Stimulated activated CD8-positive, alpha-beta memory T cell treated with anti-CD3 and anti-CD28 coated beads, Interleukin-4, amount 100 ng/mL, for 48 hours (primary cell): ENCODE measurements around the gene MROH9.

Experiments used
- DNase-seq: peaks from one replicate; pipeline ENCODE4 v3.0.0-alpha.2; 2020

MROH9 gene

DNA sequence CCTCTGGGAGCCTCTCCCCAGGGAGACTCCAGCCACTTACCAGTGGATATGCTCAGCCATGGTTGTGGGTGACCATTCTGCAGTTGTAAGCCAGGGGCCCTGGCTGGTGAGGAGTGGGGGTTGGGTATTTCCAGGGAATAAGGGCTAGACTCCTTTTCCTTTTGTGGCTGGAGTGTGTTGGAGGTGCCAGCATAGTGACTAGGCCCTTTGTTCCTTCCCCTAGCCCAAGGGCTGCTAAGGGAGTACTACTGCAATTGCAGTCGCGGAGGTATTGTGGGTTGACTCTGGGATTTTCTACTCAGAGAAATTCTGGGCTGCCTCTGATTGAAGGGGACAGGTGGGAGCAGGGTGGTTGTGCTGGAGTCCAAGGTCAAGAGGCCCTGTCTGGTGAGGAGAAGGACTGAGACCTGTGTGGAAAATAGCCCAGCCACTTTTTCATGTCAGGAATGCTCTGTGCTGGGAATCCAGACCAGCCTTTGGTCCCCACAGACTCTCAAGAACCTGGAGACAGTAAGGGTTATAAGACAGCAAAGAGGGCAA lies 43.1 kb downstream of the MROH9 start:
- no peak for DNase-seq

- DNase-seq = no peak
Observed at GRCh38 chr1:170985406-170985805, 50.1 kb downstream of the MROH9 start.

DNA sequence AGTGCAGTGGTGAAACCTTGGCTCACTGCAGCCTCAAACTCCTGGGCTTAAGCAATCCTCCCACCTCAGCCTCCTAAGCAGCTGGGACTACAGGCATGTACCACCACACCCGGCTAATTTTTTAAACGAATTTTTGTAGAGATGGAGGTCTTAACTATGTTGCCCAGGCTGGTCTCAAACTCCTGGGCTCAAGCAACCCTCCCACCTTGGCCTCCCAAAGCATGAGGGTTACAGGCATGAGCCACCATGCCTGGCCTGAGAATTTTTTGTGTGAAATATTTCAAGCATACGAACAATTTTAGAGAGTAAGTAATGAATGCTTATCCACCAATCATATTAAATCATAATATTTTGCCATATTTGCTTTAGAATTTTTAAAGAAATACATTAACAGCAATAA lies 51.6 kb downstream of the MROH9 start:
- DNase-seq = no peak

DNA sequence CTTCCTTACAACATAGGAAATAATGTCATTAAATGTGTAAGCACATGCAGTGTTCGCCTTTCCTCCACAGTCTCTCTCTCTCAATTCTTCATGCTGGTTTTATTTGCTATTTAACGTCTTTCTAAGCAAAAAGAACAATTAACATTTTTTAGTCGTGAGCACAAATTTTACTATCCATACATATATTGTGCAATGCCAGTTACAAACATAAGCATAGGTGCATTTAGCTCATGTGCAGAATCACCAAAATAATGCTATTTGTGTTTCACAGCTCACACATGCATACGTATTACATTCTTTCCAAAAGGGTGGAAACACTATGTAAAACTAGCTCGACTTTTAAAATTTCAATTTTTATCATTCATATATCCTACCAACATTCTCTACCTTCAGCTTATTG lies 52.1 kb downstream of the MROH9 start:
- no peak for DNase-seq

GRCh38 chr1:170993151-170993550 lies 57.8 kb downstream of the MROH9 start:
- no peak for DNase-seq

- no peak for DNase-seq
Observed at GRCh38 chr1:170993717-170994116, 58.4 kb downstream of the MROH9 start.

DNA sequence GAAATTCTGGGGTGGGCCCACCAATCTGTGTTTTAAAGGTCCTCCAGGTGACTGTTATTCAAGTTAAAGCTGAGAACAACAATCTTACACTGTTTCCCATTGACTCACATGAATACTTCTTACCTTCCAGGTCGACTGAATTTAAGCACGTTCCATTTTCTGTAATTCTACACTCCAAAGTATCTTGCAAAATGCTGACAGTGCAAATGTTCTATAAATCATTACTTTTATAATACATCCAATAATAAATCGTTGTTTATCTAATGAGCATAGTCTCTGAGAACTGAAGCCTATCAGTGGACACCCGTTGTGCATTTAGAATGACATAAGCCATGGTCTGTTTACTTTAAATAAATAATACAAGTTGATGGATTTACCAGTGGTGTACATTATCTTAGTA lies 79.5 kb downstream of the MROH9 start:
- DNase-seq = no peak

GRCh38 chr1:171017426-171017825 lies 82.1 kb downstream of the MROH9 start:
- DNase-seq = no peak

DNA sequence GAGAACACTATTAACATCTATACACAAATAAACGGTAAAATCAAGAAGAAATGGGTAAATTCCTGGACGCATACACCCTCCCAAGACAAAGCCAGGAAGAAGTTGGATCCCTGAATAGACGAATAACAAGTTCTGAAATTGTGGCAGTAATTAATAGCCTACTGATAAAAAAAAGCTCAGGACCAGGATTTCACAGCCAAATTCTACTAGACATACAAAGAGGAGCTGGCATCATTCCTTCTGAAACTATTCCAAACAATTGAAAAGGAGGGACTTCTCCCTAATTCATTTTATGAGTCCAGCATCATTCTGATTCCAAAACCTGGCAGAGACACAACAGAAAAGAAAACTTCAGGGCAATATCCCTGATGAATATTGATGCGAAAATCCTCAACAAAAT lies 84.6 kb downstream of the MROH9 start:
- DNase-seq = no peak

DNA sequence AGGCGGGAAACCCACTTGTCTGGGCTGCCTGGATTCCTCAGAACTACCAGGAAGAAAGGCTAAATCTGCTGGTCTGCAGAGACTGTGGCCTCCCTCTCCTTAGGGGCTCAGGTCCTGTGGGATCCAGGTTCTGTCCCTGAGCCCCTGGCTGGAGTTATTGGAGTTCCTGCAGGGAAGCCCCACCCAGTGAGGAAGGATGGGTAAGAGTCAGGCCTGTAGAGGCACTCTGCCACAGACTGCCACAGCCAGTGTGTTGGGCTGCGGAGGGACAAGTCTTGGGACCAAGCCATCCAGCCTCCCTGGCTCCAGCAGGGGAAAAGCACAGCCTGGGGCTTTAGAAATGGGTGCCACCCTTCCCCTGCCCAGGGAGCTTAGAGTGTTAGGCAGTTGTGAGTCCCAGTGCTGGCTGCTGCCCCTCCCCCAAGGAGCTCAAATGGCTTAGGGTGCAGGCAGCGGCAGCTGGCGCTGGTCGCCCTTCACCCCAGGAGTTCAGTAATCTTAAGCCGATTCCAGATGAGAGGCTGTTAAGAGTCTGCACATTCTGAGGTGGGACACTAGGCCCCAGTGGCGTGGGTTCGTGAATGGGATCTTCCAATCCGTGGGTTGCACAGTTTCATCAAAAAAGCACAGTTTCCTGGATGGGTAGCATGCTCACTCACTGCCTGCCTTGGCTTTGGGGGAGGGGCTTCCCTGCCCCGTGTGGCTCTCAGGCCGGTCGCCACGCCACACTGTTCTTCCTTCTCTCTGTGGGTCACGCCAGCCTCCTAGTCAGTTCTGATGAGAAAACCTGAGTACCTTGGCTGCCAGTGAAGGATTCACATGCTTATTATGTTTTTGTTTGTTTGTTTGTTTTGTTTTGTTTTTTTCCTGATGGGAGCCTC lies 97.7 kb downstream of the MROH9 start:
- DNase-seq = no peak

- no peak for DNase-seq
Observed at GRCh38 chr1:171037626-171038025, 102.3 kb downstream of the MROH9 start.

DNA sequence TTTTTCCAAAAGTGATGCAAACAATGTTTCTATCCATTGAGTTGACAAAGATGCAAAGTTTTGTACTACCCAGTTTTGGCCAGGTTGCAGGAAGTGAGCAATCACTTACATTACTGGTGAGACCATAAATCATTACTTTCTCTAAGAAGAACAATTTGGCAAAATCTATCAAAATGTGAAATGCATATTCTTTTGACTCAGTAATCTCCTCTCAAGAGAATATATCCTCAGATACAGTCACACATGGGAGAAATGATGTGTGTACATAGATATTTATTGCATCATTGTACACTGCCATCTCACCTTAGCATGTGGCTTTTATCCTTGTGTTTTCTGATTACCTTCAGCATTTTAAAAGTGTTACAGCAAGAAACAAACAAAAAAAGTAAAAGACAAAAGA lies 103.0 kb downstream of the MROH9 start:
- no peak for DNase-seq

DNA sequence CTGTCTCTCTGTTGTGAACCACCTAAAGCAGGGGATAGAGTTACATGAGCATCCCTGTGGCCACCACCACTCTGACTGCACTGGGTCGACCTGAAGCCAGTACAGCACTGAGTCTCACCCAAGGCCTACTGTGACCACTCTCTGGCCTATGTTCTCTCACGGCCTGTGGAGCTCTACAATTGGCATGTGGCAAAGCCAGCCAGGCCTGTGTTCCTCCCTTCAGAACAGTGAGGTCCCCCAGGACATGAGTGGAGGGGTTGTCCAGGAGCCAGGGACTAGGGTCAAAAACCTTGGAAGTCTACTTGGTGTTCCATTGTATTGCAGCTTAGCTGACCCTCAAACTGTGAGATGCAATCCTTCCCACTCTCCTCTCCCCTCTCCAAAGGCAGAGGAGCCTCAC lies 112.7 kb downstream of the MROH9 start:
- DNase-seq = no peak

DNA sequence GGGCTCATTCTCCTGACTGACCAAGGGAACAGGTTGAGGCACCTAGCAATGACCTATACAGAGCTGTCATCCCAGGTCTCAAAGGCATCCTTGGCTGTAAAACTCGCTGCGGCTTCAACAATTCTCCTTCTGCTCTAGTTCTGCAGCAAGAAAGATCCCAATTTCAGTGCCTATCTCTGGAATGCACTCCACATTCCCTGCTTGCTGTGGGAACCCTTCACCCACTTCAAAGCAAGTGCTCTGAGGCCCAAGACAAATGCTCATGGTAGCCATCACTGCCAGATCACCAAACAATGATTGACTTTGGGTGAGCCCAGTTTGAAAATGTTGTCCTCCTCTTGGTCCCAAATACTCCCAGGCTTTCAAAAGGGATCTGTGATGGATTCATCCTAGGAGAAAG lies 117.6 kb downstream of the MROH9 start:
- no peak for DNase-seq

- DNase-seq = no peak
Observed at GRCh38 chr1:171055966-171056643, 120.8 kb downstream of the MROH9 start.

- no peak for DNase-seq
Observed at GRCh38 chr1:171061425-171062143, 126.2 kb downstream of the MROH9 start.

DNA sequence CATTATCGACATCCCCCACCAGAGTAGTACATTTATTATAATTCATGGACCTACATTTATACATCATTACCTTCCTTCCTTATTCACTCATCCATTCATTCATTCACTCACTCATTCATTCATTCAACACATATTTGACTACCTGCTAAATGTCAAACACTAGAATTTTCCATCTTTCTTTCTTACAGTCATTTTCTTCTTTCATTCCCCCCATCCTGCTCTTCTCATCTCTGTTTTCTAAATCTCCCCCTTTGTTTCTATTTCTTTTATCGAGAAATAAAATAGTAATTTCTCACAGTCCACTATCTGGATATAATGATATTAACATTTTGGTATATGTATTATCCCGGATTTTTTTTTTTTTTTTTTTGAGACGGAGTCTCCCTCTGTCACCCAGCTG lies 127.6 kb downstream of the MROH9 start:
- no peak for DNase-seq

GRCh38 chr1:171075041-171075440 lies 139.7 kb downstream of the MROH9 start:
- no peak for DNase-seq

DNA sequence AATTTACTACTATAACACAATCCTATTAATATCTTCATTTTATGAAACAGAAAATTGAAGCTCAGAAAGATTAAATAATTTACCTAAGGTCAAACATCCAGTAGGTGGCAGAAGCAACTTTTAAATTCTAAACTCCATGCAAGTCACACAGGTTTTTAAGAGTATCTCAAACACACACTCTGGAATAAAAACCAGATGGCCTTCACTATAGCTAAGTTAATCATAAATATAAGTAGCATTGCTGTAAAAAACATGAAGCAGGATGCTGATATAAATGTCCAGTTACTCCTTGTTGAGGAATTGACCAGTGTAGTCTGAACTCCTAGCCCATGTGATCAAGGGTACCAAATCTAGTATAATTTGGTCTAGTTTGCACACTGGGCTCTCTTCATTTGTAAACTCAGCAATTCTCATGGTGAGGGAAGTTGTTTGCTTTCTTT lies 146.0 kb downstream of the MROH9 start:
- no peak for DNase-seq

- DNase-seq = no peak
Observed at GRCh38 chr1:171081763-171082201, 146.4 kb downstream of the MROH9 start.

GRCh38 chr1:171082606-171083005 lies 147.3 kb downstream of the MROH9 start:
- DNase-seq = no peak

DNA sequence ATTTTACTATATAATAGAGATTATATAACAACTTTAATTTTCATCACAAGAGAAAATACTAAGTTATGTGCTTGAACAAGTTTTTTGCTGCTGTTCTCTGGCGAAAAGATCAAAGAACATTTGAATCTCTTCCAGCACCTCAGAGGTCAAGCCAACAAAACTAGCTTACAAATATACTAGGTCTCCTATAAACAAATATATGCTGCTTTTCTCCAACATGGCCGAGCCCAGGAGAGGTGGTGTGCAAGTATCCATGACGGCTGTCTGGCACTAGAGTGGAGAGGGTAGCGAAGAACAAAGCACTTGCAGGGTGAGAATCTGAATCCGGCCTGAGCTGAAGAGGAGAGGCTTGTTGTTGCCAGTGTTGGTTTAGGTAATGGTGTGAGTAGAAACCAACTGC lies 147.9 kb downstream of the MROH9 start:
- no peak for DNase-seq

DNA sequence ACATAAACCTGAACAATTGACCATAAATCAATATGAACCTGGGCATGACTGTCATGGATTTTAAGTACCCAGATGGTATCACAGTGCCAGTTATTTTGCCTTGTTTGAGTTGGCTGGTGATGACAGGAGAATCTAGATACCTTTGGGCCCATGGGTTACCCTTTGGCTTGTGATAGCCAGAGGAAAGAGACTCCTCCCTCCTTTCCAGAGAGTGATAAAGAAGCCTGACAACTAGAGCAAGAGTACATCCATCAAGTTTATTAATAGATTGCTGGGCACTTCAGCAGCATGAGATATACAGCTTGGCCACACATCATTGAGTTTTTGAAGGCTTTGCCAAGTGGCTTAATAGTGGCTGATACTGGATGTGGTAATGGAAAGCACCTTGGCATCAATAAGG lies 148.8 kb downstream of the MROH9 start:
- DNase-seq = no peak
